Measurements from ENCODE around the gene CCDC190. TPM values are rescaled to one million over a fixed set of nuclear protein-coding genes. Genes with fewer than 3 reads are reported as not detected.

The CCDC190 gene
- total RNA-seq, 4 donors from 2014 or later = 0.07 to 0.76 TPM; not detected in 2

DNA sequence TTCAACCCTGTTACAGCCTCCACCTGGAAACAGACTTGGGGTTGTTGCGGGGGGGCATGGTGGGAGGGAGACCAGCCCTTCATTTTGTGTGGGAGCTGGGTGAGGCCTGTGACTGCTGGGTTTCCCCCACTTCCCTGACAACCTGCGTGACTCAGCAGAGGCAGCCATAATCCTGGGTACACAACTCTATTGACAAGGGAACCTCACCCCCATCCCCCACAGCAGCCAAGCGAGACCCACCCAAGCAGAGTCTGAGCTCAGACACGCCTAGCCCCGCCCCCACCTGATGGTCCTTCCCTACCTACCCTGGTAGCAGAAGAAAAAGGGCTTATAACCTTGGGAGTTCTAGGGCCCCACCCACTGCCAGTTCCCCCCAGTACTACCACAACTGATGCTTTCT is 8.0 kb upstream of the CCDC190 start:
- intact Hi-C loops (cut with DNase I; ENCODE audit: low total_unique reads) = no loop called here
- no peak overlapping the region for H3K4me3 ChIP-seq
- H3K4me1 ChIP-seq = no peaks in the 10 kb centered on the region
- DNase-seq = no peak
- no peaks in the 10 kb centered on the region for H3K36me3 ChIP-seq
- H3K9me3 ChIP-seq = no peaks in the 10 kb centered on the region
- no peaks in the 10 kb centered on the region for H3K27me3 ChIP-seq
- TF ChIP-seq, protein P1, sequence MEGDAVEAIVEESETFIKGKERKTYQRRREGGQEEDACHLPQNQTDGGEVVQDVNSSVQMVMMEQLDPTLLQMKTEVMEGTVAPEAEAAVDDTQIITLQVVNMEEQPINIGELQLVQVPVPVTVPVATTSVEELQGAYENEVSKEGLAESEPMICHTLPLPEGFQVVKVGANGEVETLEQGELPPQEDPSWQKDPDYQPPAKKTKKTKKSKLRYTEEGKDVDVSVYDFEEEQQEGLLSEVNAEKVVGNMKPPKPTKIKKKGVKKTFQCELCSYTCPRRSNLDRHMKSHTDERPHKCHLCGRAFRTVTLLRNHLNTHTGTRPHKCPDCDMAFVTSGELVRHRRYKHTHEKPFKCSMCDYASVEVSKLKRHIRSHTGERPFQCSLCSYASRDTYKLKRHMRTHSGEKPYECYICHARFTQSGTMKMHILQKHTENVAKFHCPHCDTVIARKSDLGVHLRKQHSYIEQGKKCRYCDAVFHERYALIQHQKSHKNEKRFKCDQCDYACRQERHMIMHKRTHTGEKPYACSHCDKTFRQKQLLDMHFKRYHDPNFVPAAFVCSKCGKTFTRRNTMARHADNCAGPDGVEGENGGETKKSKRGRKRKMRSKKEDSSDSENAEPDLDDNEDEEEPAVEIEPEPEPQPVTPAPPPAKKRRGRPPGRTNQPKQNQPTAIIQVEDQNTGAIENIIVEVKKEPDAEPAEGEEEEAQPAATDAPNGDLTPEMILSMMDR (IDR thresholded peaks at IDR 0.05) = no peak
- no peak for TF ChIP-seq POLR2A (IDR thresholded peaks at IDR 0.05)
- H3K27ac ChIP-seq = no peak overlapping the region

DNA sequence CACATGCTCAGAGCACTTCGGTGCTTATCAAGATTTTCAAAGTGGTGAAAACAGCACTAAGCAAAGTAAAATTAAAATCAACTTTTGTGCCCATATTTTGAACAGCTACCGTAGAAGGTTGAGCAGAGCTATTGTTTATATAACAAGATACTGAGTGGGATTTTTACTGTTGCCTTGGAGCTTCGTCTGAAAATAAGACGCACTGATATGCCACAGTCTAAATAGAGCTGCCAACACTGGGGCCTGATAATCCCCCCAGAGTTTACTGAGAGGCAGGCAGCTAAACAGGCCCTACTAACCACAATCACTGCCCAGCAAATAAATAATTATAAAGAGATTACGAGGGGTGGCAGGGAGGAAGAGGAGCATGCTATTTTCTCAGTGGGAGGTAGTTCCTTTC is 650 bp upstream of the CCDC190 start:
- TF ChIP-seq, protein P1 (IDR thresholded peaks at IDR 0.05) = no peak
- no peak for TF ChIP-seq POLR2A (IDR thresholded peaks at IDR 0.05)
- Histone ChIP-seq H3K27ac (no peak overlapping the region), H3K4me1 (no peaks in the 10 kb centered on the region), H3K4me3 (no peak overlapping the region), H3K36me3 (no peaks in the 10 kb centered on the region), H3K9me3 (no peaks in the 10 kb centered on the region), H3K27me3 (no peaks in the 10 kb centered on the region)
- intact Hi-C loops (cut with DNase I; ENCODE audit: low total_unique reads) = no loop called here
- no peak for DNase-seq

DNA sequence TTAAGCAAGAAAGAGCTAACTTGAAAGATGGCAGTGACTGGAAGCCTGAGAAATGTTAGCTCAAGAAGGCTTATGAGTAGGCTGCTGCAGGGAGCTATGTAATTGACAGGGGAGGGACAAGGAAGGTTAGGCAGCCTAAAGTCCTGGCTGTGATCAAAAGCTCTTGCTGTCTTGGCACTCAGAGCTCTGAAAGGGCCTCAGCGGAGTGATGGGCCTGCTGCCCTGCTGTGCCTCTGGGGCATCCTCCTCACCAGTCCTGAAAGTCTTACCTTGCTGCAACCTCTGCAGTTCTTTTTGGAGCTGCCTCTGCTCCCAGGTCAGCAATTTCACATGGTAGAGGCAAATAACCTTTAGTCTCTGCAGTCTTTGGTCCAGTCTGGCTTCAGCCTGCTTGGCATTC is 1.8 kb downstream of the CCDC190 start:
- no peaks in the 10 kb centered on the region for H3K36me3 ChIP-seq
- no peaks in the 10 kb centered on the region for H3K9me3 ChIP-seq
- no peak overlapping the region for H3K4me3 ChIP-seq
- intact Hi-C loops (cut with DNase I; ENCODE audit: low total_unique reads) = no loop called here
- TF ChIP-seq, protein P1 (IDR thresholded peaks at IDR 0.05) = no peak
- TF ChIP-seq POLR2A (IDR thresholded peaks at IDR 0.05) = no peak
- H3K27me3 ChIP-seq = no peaks in the 10 kb centered on the region
- no peaks in the 10 kb centered on the region for H3K4me1 ChIP-seq
- no peak for DNase-seq
- no peak overlapping the region for H3K27ac ChIP-seq

DNA sequence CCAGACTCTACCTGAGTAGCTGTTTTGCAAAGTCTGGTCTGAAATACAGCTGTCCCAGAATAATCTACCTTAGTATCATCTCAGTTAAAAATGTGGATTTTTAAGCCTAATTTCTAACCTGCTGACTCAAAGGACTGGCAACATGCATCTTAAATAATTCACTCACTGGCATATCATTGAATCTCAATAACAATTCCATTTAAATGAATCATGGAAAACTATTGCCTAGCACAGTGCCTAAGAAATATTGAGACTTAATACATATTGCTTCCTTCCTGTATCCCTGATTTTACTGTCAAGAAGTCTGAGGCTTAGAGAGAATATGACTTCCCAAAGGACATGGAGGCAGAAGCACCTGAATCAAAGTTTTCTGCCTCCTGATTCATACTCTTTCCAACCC is 3.1 kb downstream of the CCDC190 start:
- Histone ChIP-seq H3K27me3 (no peaks in the 10 kb centered on the region), H3K27ac (no peak overlapping the region), H3K9me3 (no peaks in the 10 kb centered on the region), H3K4me1 (no peaks in the 10 kb centered on the region), H3K36me3 (no peaks in the 10 kb centered on the region), H3K4me3 (no peak overlapping the region)
- intact Hi-C loops (cut with DNase I; ENCODE audit: low total_unique reads) = no loop called here
- no peak for DNase-seq
- no peak for TF ChIP-seq POLR2A (IDR thresholded peaks at IDR 0.05)
- TF ChIP-seq, protein P1 (IDR thresholded peaks at IDR 0.05) = no peak

DNA sequence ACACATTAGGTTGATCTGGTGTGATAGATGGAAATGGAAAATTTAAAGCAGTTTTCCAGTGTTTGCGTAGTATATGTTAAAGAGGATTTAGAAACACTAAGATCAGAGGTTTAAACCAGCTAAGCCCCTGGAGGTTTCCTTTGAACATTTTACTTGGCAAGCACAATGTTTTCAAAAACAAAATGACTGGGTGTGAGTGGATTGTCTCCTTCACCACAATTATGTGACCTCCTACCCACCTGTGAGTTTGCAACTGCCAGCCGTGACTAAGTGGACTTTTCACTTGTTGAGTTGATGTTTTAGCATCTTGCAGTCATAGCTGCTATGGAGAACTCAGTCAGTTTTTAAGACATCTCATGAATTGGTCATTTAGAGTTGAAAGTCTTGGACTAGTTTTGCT is 4.7 kb downstream of the CCDC190 start:
- Histone ChIP-seq H3K36me3 (no peaks in the 10 kb centered on the region), H3K4me3 (no peak overlapping the region), H3K9me3 (no peaks in the 10 kb centered on the region), H3K4me1 (no peaks in the 10 kb centered on the region), H3K27ac (no peak overlapping the region), H3K27me3 (no peaks in the 10 kb centered on the region)
- TF ChIP-seq, protein P1 (IDR thresholded peaks at IDR 0.05) = no peak
- TF ChIP-seq POLR2A (IDR thresholded peaks at IDR 0.05) = no peak
- intact Hi-C loops (cut with DNase I; ENCODE audit: low total_unique reads) = no loop called here
- no peak for DNase-seq
